Activated CD4-positive, alpha-beta T cell treated with anti-CD3 and anti-CD28 coated beads for 24 hours (primary cell): ENCODE measurements around the gene E2F8.

Source experiments
- DNase-seq, 2 donors: peaks; one replicate each; pipeline ENCODE4 v3.0.0-alpha.2; 2020; ENCODE audit warnings: low read depth in 2 of 2

The E2F8 gene

DNA sequence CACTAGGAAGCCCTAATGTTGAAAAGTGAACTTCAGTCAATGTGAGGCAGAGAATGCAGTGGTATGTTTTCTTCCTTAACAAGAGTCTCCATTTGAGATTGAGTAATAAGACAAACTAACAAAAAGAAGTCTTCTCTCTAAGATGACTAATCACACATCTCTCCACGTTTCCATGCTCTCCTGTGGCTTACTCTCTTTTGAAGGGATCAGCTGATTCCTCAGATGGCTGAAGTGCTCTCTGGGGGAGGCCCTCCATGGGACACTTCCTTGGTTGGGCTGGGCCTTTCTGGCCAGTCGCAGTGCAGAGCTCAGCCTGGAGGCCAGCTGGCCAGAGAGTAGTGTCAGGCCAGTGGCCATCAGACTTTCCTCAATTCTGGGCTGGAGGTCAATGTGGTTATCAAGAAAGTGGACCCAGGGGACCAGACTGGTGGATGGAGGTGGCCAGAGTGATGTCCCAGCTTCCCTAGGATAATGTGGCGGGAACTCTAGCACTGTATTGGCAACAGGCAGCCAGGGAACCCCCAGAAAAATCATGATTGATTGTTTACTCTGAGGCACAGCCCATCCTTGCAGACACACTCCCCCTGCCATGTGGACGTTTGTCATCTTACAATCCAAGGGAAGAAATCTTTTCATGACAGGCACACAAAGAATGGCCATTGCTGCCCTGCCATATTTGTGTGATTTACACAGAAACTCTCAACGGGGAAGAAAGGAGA is 53.5 kb downstream of the E2F8 start:
- no peak for DNase-seq

GRCh38 chr11:19185516-19186052 is 55.2 kb downstream of the E2F8 start:
- DNase-seq: no peak

GRCh38 chr11:19185036-19185435 is 55.7 kb downstream of the E2F8 start:
- DNase-seq: no peak

DNA sequence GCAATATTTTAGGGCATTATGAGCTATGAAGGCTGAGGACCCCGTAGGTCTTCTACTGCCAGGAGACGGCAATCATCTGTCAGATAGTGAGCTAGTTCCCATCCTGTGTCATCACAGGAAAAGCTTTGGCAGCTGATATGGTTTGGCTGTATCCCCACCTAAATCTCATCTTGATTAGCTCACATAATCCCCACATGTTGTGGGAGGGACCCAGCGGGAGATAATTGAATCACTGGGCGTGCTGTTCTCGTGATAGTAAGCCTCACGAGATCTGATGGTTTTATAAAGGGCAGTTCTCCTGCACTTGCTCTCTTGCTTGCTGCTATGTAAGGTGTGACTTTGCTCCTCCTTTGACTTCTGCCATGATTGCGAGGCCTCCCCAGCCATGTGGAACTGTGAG is 57.1 kb downstream of the E2F8 start:
- DNase-seq: no peak

- DNase-seq: no peak
These were observed 59.0 kb downstream of the E2F8 start for GRCh38 chr11:19181531-19182261.

DNA sequence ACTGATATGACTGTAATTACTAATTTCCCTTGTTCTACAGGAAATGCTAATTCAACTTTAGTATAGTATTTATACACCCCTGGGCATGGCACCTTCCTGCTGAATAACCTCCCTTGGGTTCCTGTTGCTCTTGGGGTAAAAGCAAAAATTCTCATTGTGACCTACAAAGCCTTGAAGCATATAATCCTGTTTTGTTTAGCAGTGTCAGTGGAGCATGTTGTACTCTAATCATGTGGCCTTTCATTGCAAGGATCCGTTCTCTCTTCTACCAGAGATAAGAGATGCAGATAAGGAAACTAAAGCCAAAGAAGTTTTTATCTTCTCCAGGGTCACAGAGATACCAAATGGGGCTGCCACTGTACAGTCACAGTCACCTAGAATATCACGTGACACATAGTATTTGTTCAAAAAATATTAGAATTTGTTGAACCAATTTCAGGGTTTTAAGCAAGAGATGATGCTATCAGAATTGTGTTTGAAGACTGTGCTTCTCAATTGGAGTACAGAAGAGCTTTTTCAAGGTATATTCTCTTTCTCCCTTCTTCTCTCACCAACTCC is 64.0 kb downstream of the E2F8 start:
- no peak for DNase-seq
